IMR-90 (cell line): ENCODE results near the gene RBPJL.

Experiments used
- MXI1 ChIP-seq: IDR thresholded peaks from 2 replicates; pipeline ENCODE4 v1.6.1; 2012; ENCODE audit warnings: low read depth, mild to moderate bottlenecking, low read length, moderate library complexity, borderline replicate concordance
- POLR2A ChIP-seq: IDR thresholded peaks from 2 replicates; pipeline ENCODE4 v1.6.1; 2012; ENCODE audit warnings: mild to moderate bottlenecking, low read depth, low read length
- RAD21 ChIP-seq: IDR thresholded peaks from 2 replicates; pipeline ENCODE4 v1.6.1; 2012; ENCODE audit warnings: low read length, improper control_type of control experiment
- SMC3 ChIP-seq: fragments of 150-350 bp; IDR thresholded peaks from 2 replicates; pipeline ENCODE4 v1.6.1; 2016; ENCODE audit warnings: low read depth, mild to moderate bottlenecking, antibody characterized with exemption, low read length, moderate library complexity
- TF ChIP-seq, protein P1 (sequence below): conservative IDR thresholded peaks from 2 replicates; pipeline ENCODE4 v1.5.1; 2012; ENCODE audit warnings: mild to moderate bottlenecking, low read depth, low read length, improper control_type of control experiment

DNA sequence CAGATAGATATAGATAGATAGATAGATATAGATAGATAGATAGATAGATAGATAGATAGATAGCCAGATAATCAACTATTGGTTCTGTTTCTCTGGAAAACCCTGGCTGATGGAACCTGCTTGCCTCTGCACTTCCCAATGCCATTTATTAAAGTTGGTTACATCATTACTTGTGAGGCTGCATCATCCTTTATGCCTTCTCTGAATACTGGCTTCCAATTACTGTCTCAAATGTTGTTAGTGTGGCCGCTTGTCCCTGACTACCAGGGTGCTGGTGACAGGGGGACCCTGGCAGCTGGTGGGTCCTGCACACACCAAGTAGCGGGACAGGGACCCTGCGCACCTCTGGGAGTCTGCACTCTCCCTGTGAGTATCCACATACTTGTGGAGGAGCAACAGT, 48.4 kb upstream of the RBPJL start:
- TF ChIP-seq, protein P1, sequence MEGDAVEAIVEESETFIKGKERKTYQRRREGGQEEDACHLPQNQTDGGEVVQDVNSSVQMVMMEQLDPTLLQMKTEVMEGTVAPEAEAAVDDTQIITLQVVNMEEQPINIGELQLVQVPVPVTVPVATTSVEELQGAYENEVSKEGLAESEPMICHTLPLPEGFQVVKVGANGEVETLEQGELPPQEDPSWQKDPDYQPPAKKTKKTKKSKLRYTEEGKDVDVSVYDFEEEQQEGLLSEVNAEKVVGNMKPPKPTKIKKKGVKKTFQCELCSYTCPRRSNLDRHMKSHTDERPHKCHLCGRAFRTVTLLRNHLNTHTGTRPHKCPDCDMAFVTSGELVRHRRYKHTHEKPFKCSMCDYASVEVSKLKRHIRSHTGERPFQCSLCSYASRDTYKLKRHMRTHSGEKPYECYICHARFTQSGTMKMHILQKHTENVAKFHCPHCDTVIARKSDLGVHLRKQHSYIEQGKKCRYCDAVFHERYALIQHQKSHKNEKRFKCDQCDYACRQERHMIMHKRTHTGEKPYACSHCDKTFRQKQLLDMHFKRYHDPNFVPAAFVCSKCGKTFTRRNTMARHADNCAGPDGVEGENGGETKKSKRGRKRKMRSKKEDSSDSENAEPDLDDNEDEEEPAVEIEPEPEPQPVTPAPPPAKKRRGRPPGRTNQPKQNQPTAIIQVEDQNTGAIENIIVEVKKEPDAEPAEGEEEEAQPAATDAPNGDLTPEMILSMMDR, result no peak
- no peak for TF ChIP-seq POLR2A
- TF ChIP-seq RAD21, result no peak
- TF ChIP-seq MXI1, result no peak
- no peak for TF ChIP-seq SMC3
